ENCODE results near the gene MRLN.
"Not testable (repeated sequence)": the region's sequence is repeated elsewhere in the genome, so short reads cannot be mapped to it uniquely, and the experiment has no call there.

The MRLN gene

GRCh38 chr10:59744762-59745161, 8.5 kb downstream of the MRLN start:
- DNase-seq: not testable (repeated sequence)

GRCh38 chr10:59744156-59744555, 9.1 kb downstream of the MRLN start:
- not testable (repeated sequence) for DNase-seq

GRCh38 chr10:59741583-59741982, 11.7 kb downstream of the MRLN start:
- no peak for DNase-seq

- DNase-seq: no peak
Measured at GRCh38 chr10:59741048-59741447, 12.2 kb downstream of the MRLN start.

- no peak for DNase-seq
Measured at GRCh38 chr10:59736749-59737148, 16.5 kb downstream of the MRLN start.

- DNase-seq: no peak
Measured at GRCh38 chr10:59735296-59735695, 18.0 kb downstream of the MRLN start.

- DNase-seq: no peak
Measured at GRCh38 chr10:59734014-59734462, 19.2 kb downstream of the MRLN start.

GRCh38 chr10:59733321-59734013, 19.8 kb downstream of the MRLN start:
- not testable (repeated sequence) for DNase-seq

GRCh38 chr10:59732849-59733248, 20.4 kb downstream of the MRLN start:
- DNase-seq: not testable (repeated sequence)

GRCh38 chr10:59729167-59729566, 24.1 kb downstream of the MRLN start:
- not testable (repeated sequence) for DNase-seq

GRCh38 chr10:59724098-59724938, 28.9 kb downstream of the MRLN start:
- DNase-seq: no peak

GRCh38 chr10:59720377-59720776, 32.9 kb downstream of the MRLN start:
- DNase-seq: no peak

- DNase-seq: no peak
Measured at GRCh38 chr10:59719374-59719773, 33.9 kb downstream of the MRLN start.

GRCh38 chr10:59718257-59718656, 35.0 kb downstream of the MRLN start:
- no peak for DNase-seq

- no peak for DNase-seq
Measured at GRCh38 chr10:59713196-59713821, 39.9 kb downstream of the MRLN start.

GRCh38 chr10:59711871-59712494, 41.3 kb downstream of the MRLN start:
- no peak for DNase-seq

GRCh38 chr10:59709395-59710125, 43.7 kb downstream of the MRLN start, which contains the start of gene SLC16A9:
TSS of gene SLC16A9 (minus strand) at chr10:59709850. CDS start at chr10:59684291, 25,559 bp downstream.
- DNase-seq: peak; percentile 4

GRCh38 chr10:59708816-59709394, 44.4 kb downstream of the MRLN start:
- DNase-seq: no peak

GRCh38 chr10:59706851-59707797, 46.1 kb downstream of the MRLN start:
- DNase-seq: peak; percentile 14

GRCh38 chr10:59705931-59706330, 47.3 kb downstream of the MRLN start:
- no peak for DNase-seq

- DNase-seq: no peak
Measured at GRCh38 chr10:59704630-59705029, 48.6 kb downstream of the MRLN start.
